Superior temporal gyrus (tissue), 1 donor: Measurements from ENCODE around the gene ZXDC.

Source experiments
- DNase-seq: peaks from one replicate; pipeline ENCODE4 v3.0.0-alpha.2; 2016; ENCODE audit errors: extremely low spot score

ZXDC gene

GRCh38 chr3:126510308-126510910 is 34.7 kb upstream of the ZXDC start:
- no peak for DNase-seq

DNA sequence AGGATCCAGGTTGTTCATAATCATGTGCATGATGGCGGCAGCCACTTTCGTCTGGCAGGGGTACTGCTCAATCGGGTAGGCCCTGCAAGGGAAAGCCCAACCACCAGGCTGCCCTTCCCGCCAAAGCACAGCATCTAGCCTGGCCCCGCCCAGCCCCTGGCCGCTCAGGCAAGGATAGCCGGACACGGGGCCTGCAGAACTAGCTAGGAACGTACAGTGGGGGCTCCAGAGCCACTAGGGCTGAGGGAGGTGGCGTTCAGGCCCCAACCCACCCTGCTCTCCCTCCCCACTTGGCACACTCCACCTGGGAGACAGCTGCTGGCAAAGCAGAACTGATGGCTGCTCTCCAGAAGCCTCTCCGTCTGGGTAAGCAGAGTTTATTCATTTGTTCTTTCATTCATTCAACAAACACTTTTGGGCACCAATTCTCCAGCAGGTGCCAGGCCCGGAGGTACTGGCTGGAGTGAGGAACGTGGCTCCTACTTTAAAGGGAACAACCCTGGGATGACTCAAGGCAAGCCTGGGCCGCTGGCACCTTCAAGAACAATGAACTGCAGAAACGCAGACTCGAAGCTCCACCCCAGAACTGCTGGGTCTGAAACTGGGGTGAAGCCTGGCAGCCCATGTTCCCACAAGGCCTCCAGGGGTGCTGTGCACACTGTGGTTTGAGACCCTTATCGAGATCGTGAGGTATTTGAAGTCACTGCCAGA is 34.1 kb upstream of the ZXDC start:
- no peak for DNase-seq

- DNase-seq = no peak
Measured at GRCh38 chr3:126508564-126508964, 32.9 kb upstream of the ZXDC start.

DNA sequence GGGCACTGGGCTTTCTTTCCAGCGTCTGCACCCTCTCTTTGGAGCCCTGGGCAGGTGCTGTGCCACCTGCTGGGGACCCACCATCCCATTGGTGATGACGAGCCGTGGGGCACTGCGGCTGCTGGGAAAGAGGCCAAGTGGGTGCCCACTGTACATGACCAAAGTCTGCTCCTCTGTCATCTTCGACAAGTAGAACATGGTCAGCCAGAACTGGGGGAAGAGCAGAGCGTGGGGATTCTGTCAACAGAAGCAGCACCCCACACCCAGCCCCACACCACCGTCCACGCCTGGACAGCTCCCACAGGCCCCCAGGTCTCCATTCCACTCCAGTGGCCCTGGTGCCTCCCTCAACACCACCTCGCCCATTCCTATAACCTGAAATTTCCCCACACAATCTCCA is 32.2 kb upstream of the ZXDC start:
- DNase-seq = no peak

GRCh38 chr3:126503701-126504100 is 28.0 kb upstream of the ZXDC start:
- no peak for DNase-seq

GRCh38 chr3:126502656-126503055 is 27.0 kb upstream of the ZXDC start:
- no peak for DNase-seq

DNA sequence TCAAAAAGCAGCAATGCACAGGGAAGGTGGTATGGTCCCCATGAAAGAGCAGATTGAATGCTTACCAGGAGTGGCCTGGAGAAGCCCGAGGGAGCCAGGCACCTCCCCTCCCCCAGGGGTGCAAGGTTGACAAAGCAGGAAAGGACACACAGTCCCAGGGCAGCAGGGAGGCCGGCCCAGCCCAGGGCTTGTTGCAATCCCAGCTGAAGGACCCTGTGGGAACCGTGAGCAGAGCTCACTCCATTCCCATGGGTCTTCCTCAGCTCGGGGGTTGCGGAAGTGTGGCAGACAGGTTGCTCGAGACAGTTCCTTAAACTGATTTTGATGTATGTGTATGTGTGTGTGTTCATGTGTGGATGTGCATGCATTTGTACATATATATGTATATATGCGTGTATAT is 26.0 kb upstream of the ZXDC start:
- DNase-seq = no peak

DNA sequence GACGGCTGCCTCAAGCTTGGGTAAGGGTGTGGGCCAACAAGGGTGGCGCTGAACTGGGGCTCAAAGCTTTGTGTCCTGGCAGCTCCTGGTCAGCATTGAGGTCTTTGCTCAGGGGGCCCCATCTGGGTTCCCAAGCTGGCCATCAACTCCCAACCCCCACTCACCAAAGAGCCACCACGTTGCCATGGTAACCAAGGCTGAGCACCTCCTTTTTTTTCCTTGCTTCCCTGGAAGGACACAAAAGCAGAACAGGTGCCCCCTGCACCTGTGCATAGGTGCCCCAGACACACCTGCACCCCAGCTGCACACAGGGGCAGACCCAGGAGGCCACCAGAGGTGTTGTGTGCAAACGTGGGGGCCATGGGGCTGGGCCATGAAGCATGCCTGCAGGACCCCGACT is 25.4 kb upstream of the ZXDC start:
- DNase-seq = no peak

- no peak for DNase-seq
Measured at GRCh38 chr3:126500016-126500415, 24.3 kb upstream of the ZXDC start.

GRCh38 chr3:126499401-126499800 is 23.7 kb upstream of the ZXDC start:
- DNase-seq = no peak

DNA sequence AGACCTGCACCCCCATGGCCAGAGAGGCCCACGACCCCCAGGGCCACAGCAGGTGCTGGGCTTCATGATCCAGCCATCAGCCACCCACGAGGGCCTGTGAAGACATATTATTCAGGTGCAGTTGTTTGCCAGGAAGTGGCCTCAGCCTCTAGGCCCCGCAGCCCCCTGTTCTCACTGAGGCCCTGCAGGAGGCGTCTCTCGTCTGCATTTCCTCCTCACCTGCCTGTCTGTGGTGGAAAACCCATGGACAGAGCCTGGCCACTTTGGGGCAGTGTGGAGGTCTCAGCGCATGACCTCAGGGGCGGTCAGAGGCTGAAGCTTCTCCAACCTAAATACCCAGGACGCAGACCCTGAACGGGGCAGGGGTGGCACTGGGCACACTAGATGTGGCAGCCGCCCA is 23.2 kb upstream of the ZXDC start:
- no peak for DNase-seq

GRCh38 chr3:126498461-126498860 is 22.8 kb upstream of the ZXDC start:
- no peak for DNase-seq

GRCh38 chr3:126497956-126498355 is 22.3 kb upstream of the ZXDC start:
- no peak for DNase-seq

DNA sequence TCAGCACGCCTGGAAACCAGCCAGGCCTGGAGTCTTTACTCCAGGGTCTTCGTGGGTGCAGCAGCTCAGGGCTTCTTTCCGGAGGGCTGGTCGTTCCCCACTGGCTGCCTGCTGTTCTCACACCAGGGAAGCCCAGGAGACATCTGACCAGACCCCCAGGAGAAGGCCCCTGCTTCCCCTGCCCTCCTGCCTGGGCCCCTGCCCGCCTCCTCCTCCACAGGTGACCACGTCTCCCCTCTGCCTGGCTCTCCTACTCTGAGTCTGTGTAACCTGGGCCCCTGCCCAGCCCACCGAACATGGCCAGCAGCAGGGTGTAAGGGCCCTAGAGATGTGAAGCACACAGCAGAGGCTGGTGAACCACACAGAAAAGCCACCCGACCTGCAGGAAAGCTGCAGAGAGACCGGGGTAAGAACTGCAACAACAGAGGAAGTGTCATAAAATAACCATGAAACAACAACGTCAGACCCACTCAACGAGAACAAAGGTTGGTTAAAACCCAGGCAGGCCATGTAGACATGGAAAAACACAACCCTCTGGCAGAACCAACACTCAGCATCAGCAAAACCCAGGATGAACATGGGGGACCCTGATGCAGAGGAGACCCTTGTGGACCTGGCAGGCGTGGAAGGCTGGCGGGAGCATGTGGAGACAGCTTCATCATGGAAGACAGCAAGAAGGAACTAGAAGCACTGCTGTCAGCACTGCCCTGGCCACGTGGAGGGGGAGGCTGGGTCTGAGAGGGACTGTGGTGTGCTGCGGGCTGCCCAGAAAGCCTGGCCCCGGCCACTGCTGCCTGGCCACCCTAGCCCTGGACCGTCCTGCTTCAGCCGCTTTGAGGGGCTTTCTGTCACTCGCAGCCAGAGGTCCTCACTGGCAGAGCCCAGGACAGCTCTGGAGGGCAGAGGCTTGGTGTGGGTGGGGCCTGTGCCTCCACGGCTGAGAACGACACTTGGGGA is 21.5 kb upstream of the ZXDC start:
- DNase-seq = no peak

GRCh38 chr3:126495786-126496185 is 20.1 kb upstream of the ZXDC start:
- DNase-seq = no peak

DNA sequence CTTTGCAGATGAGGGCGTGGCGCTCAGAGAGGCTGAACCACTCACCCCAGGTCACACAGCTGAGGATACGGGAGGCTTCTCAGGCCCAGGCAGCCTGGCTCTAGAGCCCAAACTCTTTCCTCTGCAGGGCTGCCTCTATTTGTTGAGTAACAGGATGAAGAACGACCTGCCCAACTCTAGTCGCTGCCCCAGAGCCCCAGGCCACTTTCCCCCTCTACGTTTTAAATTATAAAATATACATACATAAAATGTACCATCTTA is 19.2 kb upstream of the ZXDC start:
- DNase-seq = no peak

GRCh38 chr3:126494204-126494969 is 18.7 kb upstream of the ZXDC start:
- no peak for DNase-seq

- DNase-seq = peak; percentile 46
Measured at GRCh38 chr3:126493739-126494138, 18.0 kb upstream of the ZXDC start.

DNA sequence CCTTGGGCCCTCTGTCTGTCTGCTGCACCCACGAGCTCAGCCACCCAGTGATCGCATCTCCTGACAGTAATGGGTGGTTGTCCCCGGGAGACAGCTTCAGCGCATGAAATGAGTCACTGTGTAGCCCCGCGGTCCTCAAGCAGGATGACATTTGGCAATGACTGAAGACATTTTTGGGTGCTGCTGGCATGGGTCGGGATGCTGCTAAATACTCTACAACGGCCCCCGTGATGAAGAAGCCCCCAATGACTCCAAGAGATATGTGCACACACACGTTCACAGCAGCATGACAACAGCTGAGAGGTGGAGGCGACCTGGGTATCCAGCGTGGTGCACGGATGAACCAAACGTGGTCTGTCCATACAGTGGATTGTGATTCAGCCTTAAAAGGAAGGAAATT is 17.4 kb upstream of the ZXDC start:
- no peak for DNase-seq

GRCh38 chr3:126491221-126492013 is 15.7 kb upstream of the ZXDC start:
- DNase-seq = no peak

DNA sequence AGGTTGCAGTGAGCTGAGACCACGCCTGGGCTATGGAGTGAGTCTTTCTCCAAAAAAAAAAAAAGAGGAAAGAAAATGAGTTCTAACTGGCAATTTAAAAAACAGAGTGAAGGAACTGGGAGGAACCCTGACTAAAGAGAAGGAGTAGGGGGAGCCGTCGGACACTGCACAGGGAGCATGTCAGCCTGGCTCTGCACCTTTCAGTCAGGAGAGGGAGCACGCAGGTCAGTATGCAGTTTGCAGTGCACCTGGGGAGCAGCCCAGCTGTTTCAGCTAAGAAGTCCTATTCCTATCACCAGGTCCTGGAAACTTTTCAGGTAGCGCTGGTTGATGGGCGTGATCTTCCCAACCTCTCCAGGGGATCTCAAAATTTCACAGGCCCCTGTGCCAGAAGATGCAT is 14.9 kb upstream of the ZXDC start:
- DNase-seq = no peak
